SK-N-SH treated with all-trans-retinoic acid at 6 μM for 48 hours (cell line): Measurements from ENCODE around the gene PAXIP1.

Experiments used
- ZNF565 ChIP-seq: fragments of 450-650 bp; formaldehyde crosslinking; conservative IDR thresholded peaks from 2 replicates; pipeline ENCODE4 v1.5.0; 2020; ENCODE audit warnings: low read depth, mild to moderate bottlenecking, moderate library complexity
- TF ChIP-seq, protein P1 (sequence below): fragments of 250-450 bp; sonication (Bioruptor Pico); IDR thresholded peaks from 2 replicates; pipeline ENCODE4 v1.8.0; 2020; ENCODE audit warnings: mild to moderate bottlenecking, moderate library complexity, borderline replicate concordance
- TF ChIP-seq, protein P2 (sequence below): fragments of 250-450 bp; sonication (Bioruptor Pico); IDR thresholded peaks from 2 replicates; pipeline ENCODE4 v1.5.1; 2020; ENCODE audit warnings: low read depth, mild to moderate bottlenecking, moderate library complexity

DNA sequence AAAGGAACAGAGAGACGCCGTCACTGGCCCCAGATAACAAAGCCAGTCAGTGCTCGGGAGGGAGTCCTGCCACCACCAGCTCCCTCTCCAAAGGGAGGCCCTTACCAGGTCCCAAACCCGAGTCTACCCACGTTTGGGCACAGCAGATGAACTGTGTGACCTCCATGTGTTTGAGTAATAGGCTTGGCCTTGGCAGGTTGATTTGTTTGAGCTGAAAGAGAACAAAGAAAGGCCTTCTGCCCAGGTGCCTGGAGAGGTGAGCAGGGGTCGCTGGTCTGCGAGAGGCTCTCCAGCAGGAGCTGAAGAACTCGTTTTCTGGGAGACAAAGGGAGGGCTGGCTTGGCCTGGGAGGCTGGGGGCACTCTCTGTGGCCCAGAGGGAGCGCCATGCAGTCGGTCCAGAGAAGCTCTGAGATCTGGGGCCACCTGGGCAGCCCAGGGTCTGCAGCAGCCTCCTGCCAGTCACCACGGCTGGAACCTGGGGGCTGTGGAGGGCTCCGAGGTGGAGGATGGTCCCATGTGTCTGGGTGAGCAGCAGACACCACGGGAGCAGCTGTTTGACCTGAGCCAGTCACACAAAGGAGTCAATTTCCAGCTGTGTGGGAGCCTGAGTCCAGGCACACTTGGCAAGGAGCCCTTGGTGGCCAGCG, 99.7 kb downstream of the PAXIP1 start:
- TF ChIP-seq, protein P1, sequence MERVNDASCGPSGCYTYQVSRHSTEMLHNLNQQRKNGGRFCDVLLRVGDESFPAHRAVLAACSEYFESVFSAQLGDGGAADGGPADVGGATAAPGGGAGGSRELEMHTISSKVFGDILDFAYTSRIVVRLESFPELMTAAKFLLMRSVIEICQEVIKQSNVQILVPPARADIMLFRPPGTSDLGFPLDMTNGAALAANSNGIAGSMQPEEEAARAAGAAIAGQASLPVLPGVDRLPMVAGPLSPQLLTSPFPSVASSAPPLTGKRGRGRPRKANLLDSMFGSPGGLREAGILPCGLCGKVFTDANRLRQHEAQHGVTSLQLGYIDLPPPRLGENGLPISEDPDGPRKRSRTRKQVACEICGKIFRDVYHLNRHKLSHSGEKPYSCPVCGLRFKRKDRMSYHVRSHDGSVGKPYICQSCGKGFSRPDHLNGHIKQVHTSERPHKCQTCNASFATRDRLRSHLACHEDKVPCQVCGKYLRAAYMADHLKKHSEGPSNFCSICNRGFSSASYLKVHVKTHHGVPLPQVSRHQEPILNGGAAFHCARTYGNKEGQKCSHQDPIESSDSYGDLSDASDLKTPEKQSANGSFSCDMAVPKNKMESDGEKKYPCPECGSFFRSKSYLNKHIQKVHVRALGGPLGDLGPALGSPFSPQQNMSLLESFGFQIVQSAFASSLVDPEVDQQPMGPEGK (CRISPR knock-in tag), result no peak
- TF ChIP-seq, protein P2, sequence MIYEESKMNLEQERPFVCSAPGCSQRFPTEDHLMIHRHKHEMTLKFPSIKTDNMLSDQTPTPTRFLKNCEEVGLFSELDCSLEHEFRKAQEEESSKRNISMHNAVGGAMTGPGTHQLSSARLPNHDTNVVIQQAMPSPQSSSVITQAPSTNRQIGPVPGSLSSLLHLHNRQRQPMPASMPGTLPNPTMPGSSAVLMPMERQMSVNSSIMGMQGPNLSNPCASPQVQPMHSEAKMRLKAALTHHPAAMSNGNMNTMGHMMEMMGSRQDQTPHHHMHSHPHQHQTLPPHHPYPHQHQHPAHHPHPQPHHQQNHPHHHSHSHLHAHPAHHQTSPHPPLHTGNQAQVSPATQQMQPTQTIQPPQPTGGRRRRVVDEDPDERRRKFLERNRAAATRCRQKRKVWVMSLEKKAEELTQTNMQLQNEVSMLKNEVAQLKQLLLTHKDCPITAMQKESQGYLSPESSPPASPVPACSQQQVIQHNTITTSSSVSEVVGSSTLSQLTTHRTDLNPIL (CRISPR knock-in tag), result no peak
- TF ChIP-seq ZNF565 (CRISPR knock-in tag), result no peak
